Stimulated activated CD4-positive, alpha-beta T cell treated with anti-CD3 and anti-CD28 coated beads, Interleukin-12 subunit alpha, Interleukin-12 subunit beta, amount 100 ng/mL, for 48 hours (primary cell): ENCODE measurements around the gene ATP2B1.
"Not testable (repeated sequence)": the region's sequence is repeated elsewhere in the genome, so short reads cannot be mapped to it uniquely, and the experiment has no call there.

Experiments used
- DNase-seq, 3 donors: peaks; one replicate each; pipeline ENCODE4 v3.0.0-alpha.2; 2020; ENCODE audit warnings: low read depth in 2 of 3, low spot score in 1 of 3

Gene ATP2B1

GRCh38 chr12:89717759-89718523 lies 9.3 kb upstream of the ATP2B1 start:
- no peak for DNase-seq

- DNase-seq, result no peak
These were observed 4.1 kb upstream of the ATP2B1 start for GRCh38 chr12:89712706-89713105.

GRCh38 chr12:89710873-89711750 lies 2.5 kb upstream of the ATP2B1 start:
- DNase-seq, result no peak

- DNase-seq, result peak in 2 of 3 donors; percentile 14 to 26
These were observed 1.6 kb upstream of the ATP2B1 start for GRCh38 chr12:89709995-89710872.

- DNase-seq, result peak; percentile 93 to 98 (median 96)
These were observed 738 bp upstream of the ATP2B1 start for GRCh38 chr12:89709157-89709994.

GRCh38 chr12:89707703-89708564 lies 704 bp downstream of the ATP2B1 start:
- DNase-seq, result peak in 2 of 3 donors; percentile 9 to 40

- no peak for DNase-seq
These were observed 1.5 kb downstream of the ATP2B1 start for GRCh38 chr12:89706986-89707702.

- no peak for DNase-seq
These were observed 2.1 kb downstream of the ATP2B1 start for GRCh38 chr12:89706551-89706950.

GRCh38 chr12:89704457-89704856 lies 4.2 kb downstream of the ATP2B1 start:
- DNase-seq, result no peak

GRCh38 chr12:89703768-89704167 lies 4.9 kb downstream of the ATP2B1 start:
- no peak for DNase-seq

- DNase-seq, result no peak
These were observed 6.1 kb downstream of the ATP2B1 start for GRCh38 chr12:89702503-89702902.

- DNase-seq, result no peak
These were observed 6.9 kb downstream of the ATP2B1 start for GRCh38 chr12:89701606-89702206.

- DNase-seq, result no peak
These were observed 8.3 kb downstream of the ATP2B1 start for GRCh38 chr12:89700191-89700810.

- DNase-seq, result no peak
These were observed 10.0 kb downstream of the ATP2B1 start for GRCh38 chr12:89698607-89699006.

GRCh38 chr12:89697728-89698127 lies 10.9 kb downstream of the ATP2B1 start:
- not testable (repeated sequence) for DNase-seq

GRCh38 chr12:89697296-89697695 lies 11.3 kb downstream of the ATP2B1 start:
- no peak for DNase-seq

- no peak for DNase-seq
These were observed 12.8 kb downstream of the ATP2B1 start for GRCh38 chr12:89695830-89696229.

GRCh38 chr12:89695100-89695499 lies 13.5 kb downstream of the ATP2B1 start:
- no peak for DNase-seq
